ENCODE data around the gene MT1M.

The MT1M gene

GRCh38 chr16:56608876-56609462 is 23.5 kb upstream of the MT1M start:
- H3K4me1 ChIP-seq (ENCODE audit: control insufficient read depth, insufficient read depth, low read length, poor library complexity, severe bottlenecking), result peaks cover 36% of the 10 kb centered on the region
- no peaks in the 10 kb centered on the region for H3K36me3 ChIP-seq (ENCODE audit: control insufficient read depth, insufficient read depth, low read length)
- peak overlapping the region; percentile 82 for H3K27ac ChIP-seq (ENCODE audit: insufficient read depth, low read length, poor library complexity, severe bottlenecking)
- peak overlapping the region; percentile 72 for H3K4me3 ChIP-seq (ENCODE audit: insufficient read depth, low read depth, low read length, poor library complexity, severe bottlenecking)
- H3K27me3 ChIP-seq (replicated peaks; ENCODE audit: control insufficient read depth, insufficient read depth, low read length, poor library complexity, severe bottlenecking), result no peaks in the 10 kb centered on the region
- no peaks in the 10 kb centered on the region for H3K9me3 ChIP-seq (ENCODE audit: control insufficient read depth, low read length)
- DNase-seq, result no peak

GRCh38 chr16:56609463-56609921 is 23.0 kb upstream of the MT1M start:
- H3K9me3 ChIP-seq (ENCODE audit: control insufficient read depth, low read length), result no peaks in the 10 kb centered on the region
- DNase-seq, result peak; percentile 33 to 62 (median 46)
- peak overlapping the region; percentile 72 for H3K4me3 ChIP-seq (ENCODE audit: insufficient read depth, low read depth, low read length, poor library complexity, severe bottlenecking)
- peaks cover 36% of the 10 kb centered on the region for H3K4me1 ChIP-seq (ENCODE audit: control insufficient read depth, insufficient read depth, low read length, poor library complexity, severe bottlenecking)
- H3K36me3 ChIP-seq (ENCODE audit: control insufficient read depth, insufficient read depth, low read length), result no peaks in the 10 kb centered on the region
- H3K27ac ChIP-seq (ENCODE audit: insufficient read depth, low read length, poor library complexity, severe bottlenecking), result peak overlapping the region; percentile 82
- H3K27me3 ChIP-seq (replicated peaks; ENCODE audit: control insufficient read depth, insufficient read depth, low read length, poor library complexity, severe bottlenecking), result no peaks in the 10 kb centered on the region

- no peaks in the 10 kb centered on the region for H3K36me3 ChIP-seq (ENCODE audit: control insufficient read depth, insufficient read depth, low read length)
- peaks cover 36% of the 10 kb centered on the region for H3K4me1 ChIP-seq (ENCODE audit: control insufficient read depth, insufficient read depth, low read length, poor library complexity, severe bottlenecking)
- H3K27ac ChIP-seq (ENCODE audit: insufficient read depth, low read length, poor library complexity, severe bottlenecking), result peak overlapping the region; percentile 82
- no peaks in the 10 kb centered on the region for H3K27me3 ChIP-seq (replicated peaks; ENCODE audit: control insufficient read depth, insufficient read depth, low read length, poor library complexity, severe bottlenecking)
- H3K4me3 ChIP-seq (ENCODE audit: insufficient read depth, low read depth, low read length, poor library complexity, severe bottlenecking), result peak overlapping the region; percentile 72
- no peaks in the 10 kb centered on the region for H3K9me3 ChIP-seq (ENCODE audit: control insufficient read depth, low read length)
- peak; percentile 42 to 63 (median 47) for DNase-seq
These were observed 22.3 kb upstream of the MT1M start for GRCh38 chr16:56610017-56610608.

- Histone ChIP-seq H3K27ac (ENCODE audit: insufficient read depth, low read length, poor library complexity, severe bottlenecking) (peak overlapping the region; percentile 82), H3K27me3 (replicated peaks; ENCODE audit: control insufficient read depth, insufficient read depth, low read length, poor library complexity, severe bottlenecking) (no peaks in the 10 kb centered on the region), H3K9me3 (ENCODE audit: control insufficient read depth, low read length) (no peaks in the 10 kb centered on the region), H3K36me3 (ENCODE audit: control insufficient read depth, insufficient read depth, low read length) (no peaks in the 10 kb centered on the region), H3K4me1 (ENCODE audit: control insufficient read depth, insufficient read depth, low read length, poor library complexity, severe bottlenecking) (peaks cover 36% of the 10 kb centered on the region), H3K4me3 (ENCODE audit: insufficient read depth, low read depth, low read length, poor library complexity, severe bottlenecking) (peak overlapping the region; percentile 72)
- DNase-seq, result no peak
These were observed 21.8 kb upstream of the MT1M start for GRCh38 chr16:56610609-56611111.

- Histone ChIP-seq H3K4me3 (ENCODE audit: insufficient read depth, low read depth, low read length, poor library complexity, severe bottlenecking) (no peak overlapping the region), H3K9me3 (ENCODE audit: control insufficient read depth, low read length) (no peaks in the 10 kb centered on the region), H3K4me1 (ENCODE audit: control insufficient read depth, insufficient read depth, low read length, poor library complexity, severe bottlenecking) (peaks cover 36% of the 10 kb centered on the region), H3K27me3 (replicated peaks; ENCODE audit: control insufficient read depth, insufficient read depth, low read length, poor library complexity, severe bottlenecking) (no peaks in the 10 kb centered on the region), H3K36me3 (ENCODE audit: control insufficient read depth, insufficient read depth, low read length) (no peaks in the 10 kb centered on the region), H3K27ac (ENCODE audit: insufficient read depth, low read length, poor library complexity, severe bottlenecking) (peak overlapping the region; percentile 10)
- no peak for DNase-seq
These were observed 21.1 kb upstream of the MT1M start for GRCh38 chr16:56611281-56611833.

- no peak for DNase-seq
- Histone ChIP-seq H3K27ac (ENCODE audit: insufficient read depth, low read length, poor library complexity, severe bottlenecking) (no peak overlapping the region), H3K4me1 (ENCODE audit: control insufficient read depth, insufficient read depth, low read length, poor library complexity, severe bottlenecking) (peaks cover 26% of the 10 kb centered on the region)
These were observed 18.8 kb upstream of the MT1M start for GRCh38 chr16:56613706-56614105.

GRCh38 chr16:56614549-56614991 is 17.9 kb upstream of the MT1M start:
- DNase-seq, result no peak
- H3K36me3 ChIP-seq (ENCODE audit: control insufficient read depth, insufficient read depth, low read length), result no peaks in the 10 kb centered on the region
- H3K4me3 ChIP-seq (ENCODE audit: insufficient read depth, low read depth, low read length, poor library complexity, severe bottlenecking), result no peak overlapping the region
- H3K27me3 ChIP-seq (replicated peaks; ENCODE audit: control insufficient read depth, insufficient read depth, low read length, poor library complexity, severe bottlenecking), result no peaks in the 10 kb centered on the region
- H3K27ac ChIP-seq (ENCODE audit: insufficient read depth, low read length, poor library complexity, severe bottlenecking), result no peak overlapping the region
- peaks cover 21% of the 10 kb centered on the region for H3K4me1 ChIP-seq (ENCODE audit: control insufficient read depth, insufficient read depth, low read length, poor library complexity, severe bottlenecking)
- no peaks in the 10 kb centered on the region for H3K9me3 ChIP-seq (ENCODE audit: control insufficient read depth, low read length)

More at GRCh38 chr16:56613706-56614105, 18.8 kb upstream of the MT1M start:
- no peaks in the 10 kb centered on the region for H3K27me3 ChIP-seq (replicated peaks; ENCODE audit: control insufficient read depth, insufficient read depth, low read length, poor library complexity, severe bottlenecking)
- no peak overlapping the region for H3K4me3 ChIP-seq (ENCODE audit: insufficient read depth, low read depth, low read length, poor library complexity, severe bottlenecking)
- H3K36me3 ChIP-seq (ENCODE audit: control insufficient read depth, insufficient read depth, low read length), result no peaks in the 10 kb centered on the region
- no peaks in the 10 kb centered on the region for H3K9me3 ChIP-seq (ENCODE audit: control insufficient read depth, low read length)

GRCh38 chr16:56615353-56615752 is 17.1 kb upstream of the MT1M start:
- H3K4me1 ChIP-seq (ENCODE audit: control insufficient read depth, insufficient read depth, low read length, poor library complexity, severe bottlenecking), result peaks cover 14% of the 10 kb centered on the region
- H3K4me3 ChIP-seq (ENCODE audit: insufficient read depth, low read depth, low read length, poor library complexity, severe bottlenecking), result no peak overlapping the region
- no peak for DNase-seq
- no peaks in the 10 kb centered on the region for H3K27me3 ChIP-seq (replicated peaks; ENCODE audit: control insufficient read depth, insufficient read depth, low read length, poor library complexity, severe bottlenecking)
- H3K27ac ChIP-seq (ENCODE audit: insufficient read depth, low read length, poor library complexity, severe bottlenecking), result no peak overlapping the region
- no peaks in the 10 kb centered on the region for H3K36me3 ChIP-seq (ENCODE audit: control insufficient read depth, insufficient read depth, low read length)
- H3K9me3 ChIP-seq (ENCODE audit: control insufficient read depth, low read length), result no peaks in the 10 kb centered on the region

- Histone ChIP-seq H3K4me1 (ENCODE audit: control insufficient read depth, insufficient read depth, low read length, poor library complexity, severe bottlenecking) (peaks cover 8% of the 10 kb centered on the region), H3K9me3 (ENCODE audit: control insufficient read depth, low read length) (no peaks in the 10 kb centered on the region), H3K4me3 (ENCODE audit: insufficient read depth, low read depth, low read length, poor library complexity, severe bottlenecking) (peak overlapping the region; percentile 36), H3K27ac (ENCODE audit: insufficient read depth, low read length, poor library complexity, severe bottlenecking) (no peak overlapping the region), H3K27me3 (replicated peaks; ENCODE audit: control insufficient read depth, insufficient read depth, low read length, poor library complexity, severe bottlenecking) (no peaks in the 10 kb centered on the region), H3K36me3 (ENCODE audit: control insufficient read depth, insufficient read depth, low read length) (no peaks in the 10 kb centered on the region)
- no peak for DNase-seq
These were observed 15.7 kb upstream of the MT1M start for GRCh38 chr16:56616608-56617211.

Data from effector memory CD4-positive, alpha-beta T cell (primary cell).